Pancreas (tissue), 10 donors: Measurements from ENCODE around the gene DIAPH1. TPM values are rescaled to one million over a fixed set of nuclear protein-coding genes. Genes with fewer than 3 reads are reported as not detected.

ENCODE experiments used
- ATAC-seq, 4 donors: fragments of 200-7000 bp; cut with Tn5 transposase; one replicate each; pipeline versions ENCODE4 v1.8.0 to v1.9.1; 2020; ENCODE audit warnings: mild to moderate bottlenecking in 4 of 4, moderate library complexity in 4 of 4
- DNase-seq, 6 donors: peaks; one replicate each; pipeline ENCODE4 v3.0.0-alpha.2; 2020
- FAIRE-seq: peaks from 2 replicates; lab custom pipeline; 2012; peaks lifted over from hg19 to GRCh38; lab: Jason Lieb, UNC
- H3K27ac ChIP-seq, 4 donors: fragments of 200-600 bp; sonication (generic); 1 replicate in 3 of 4; 2 replicates in 1 of 4; pipeline versions ENCODE4 v1.5.0 to v1.8.0; 2020
- H3K27me3 ChIP-seq, 4 donors: fragments of 200-600 bp; one replicate each; pipeline ENCODE4 v1.8.0; 2021
- H3K36me3 ChIP-seq, 3 donors: fragments of 200-600 bp; sonication (generic) in 1 of 3; one replicate each; pipeline versions ENCODE4 v1.5.0 to v1.8.0; 2020 to 2021
- H3K4me1 ChIP-seq, 3 donors: fragments of 200-600 bp; one replicate each; pipeline ENCODE4 v1.8.0; 2021
- H3K4me3 ChIP-seq, 4 donors: fragments of 200-600 bp; sonication (generic) in 2 of 4; one replicate each; pipeline versions ENCODE4 v1.5.0 to v1.8.0; 2020 to 2021
- H3K9me3 ChIP-seq, 4 donors: fragments of 200-600 bp; one replicate each; pipeline ENCODE4 v1.8.0; 2021
- WGBS, 2 donors: extraction: QIAGEN DNeasy Blood & Tissue Kit; methylation state at CpG; one replicate each; pipeline ENCODE4 v1.1.7; 2013; 5-methylcytosine and 5-hydroxymethylcytosine counted together
- intact Hi-C, 3 donors: fragments of 100-400 bp; cut with DNase I; formaldehyde crosslinking; loops; one replicate each; pipeline versions ENCODE4 v1.11.1 to v1.14.2; 2022
- polyA plus RNA-seq, 2 donors: library from polyadenylated mRNA; stranded (reverse); fragments of 200-250 nt; gene quantifications; one replicate each; pipeline ENCODE4 v1.2.3, GENCODE V29; 2013
- total RNA-seq, 6 donors: library from RNA; stranded (reverse); fragmentation: NEBNext Ultra II Directional in 4 of 6; extraction: Animal tissue kit (Norgen Biotek cat#: 25700) in 4 of 6; gene quantifications; one replicate each; pipeline versions ENCODE4 v1.2.1 to v1.2.4, GENCODE V29; 2021 to 2023
- TF ChIP-seq, protein P1 (sequence below), 4 donors: fragments of 200-600 bp; sonication (generic) in 3 of 4; IDR thresholded peaks; one replicate each; pipeline versions ENCODE4 v1.5.0 to v1.8.0; 2021; ENCODE audit warnings: antibody characterized with exemption in 4 of 4
- donor health status: healthy with polysubstance abuse.
- donor health status: DM: no; HTN: no; CAD: no; lungs with moderate emphysema.
- donor health status: DM: no; HTN: no; CAD: no.
- donor health status: control.
- donor health status: control.
- donor health status: Bipolar disorder and iron deficiency.
- donor health status: DM: yes; HTN: yes; CAD: no.
- donor health status: DM: no; HTN: no; CAD: no.
- donor health status: DM: no; HTN: no; CAD: no.
- donor health status: DM: yes; HTN: yes; CAD: no.

Gene DIAPH1
- total and polyA plus RNA-seq, 8 donors, result 28.9 to 72.7 (median 56.5) TPM

DNA sequence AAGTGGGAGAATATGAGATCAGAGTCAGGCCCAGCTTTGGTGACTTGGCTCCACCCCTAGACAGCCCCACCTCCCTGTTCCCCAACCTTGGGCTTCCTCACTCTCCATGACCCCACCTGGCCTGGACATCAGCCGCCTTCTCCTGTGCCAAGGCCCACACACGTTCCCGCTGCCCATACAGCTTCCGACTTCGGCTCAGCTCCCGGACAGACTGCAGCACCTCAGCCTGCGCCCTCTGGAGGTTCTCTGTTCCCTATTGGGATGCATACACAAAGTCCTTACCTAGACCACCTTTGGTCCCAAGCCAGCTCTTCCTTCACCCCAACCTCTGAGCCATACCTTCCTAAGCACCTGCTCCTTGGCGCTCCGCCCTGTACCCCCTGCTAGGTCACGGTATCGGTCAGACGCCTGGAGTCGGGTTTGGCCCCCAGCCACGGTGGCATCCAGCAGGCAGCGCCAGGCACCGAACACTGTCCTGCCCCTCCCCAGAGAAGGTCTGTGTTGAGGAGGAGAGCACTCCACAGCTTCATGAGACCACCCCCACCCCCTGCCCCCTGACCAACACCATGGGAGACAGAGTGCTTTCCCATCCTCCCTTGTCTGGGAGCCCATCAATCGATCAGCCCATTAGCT, 30.4 kb upstream of the DIAPH1 start:
- Histone ChIP-seq H3K4me1 (no peaks in the 10 kb centered on the region), H3K27ac (no peak overlapping the region), H3K4me3 (no peak overlapping the region), H3K36me3 (no peaks in the 10 kb centered on the region), H3K9me3 (no peaks in the 10 kb centered on the region), H3K27me3 (no peaks in the 10 kb centered on the region)
- FAIRE-seq (no peak), ATAC-seq (no peak), DNase-seq (peak in 2 of 6 donors; percentile 61 to 84)
- 90 to 91% methylated on average over 17 of the region's 17 CpGs for WGBS, 2 donors
- intact Hi-C loops, result no loop called here
- TF ChIP-seq, protein P1, sequence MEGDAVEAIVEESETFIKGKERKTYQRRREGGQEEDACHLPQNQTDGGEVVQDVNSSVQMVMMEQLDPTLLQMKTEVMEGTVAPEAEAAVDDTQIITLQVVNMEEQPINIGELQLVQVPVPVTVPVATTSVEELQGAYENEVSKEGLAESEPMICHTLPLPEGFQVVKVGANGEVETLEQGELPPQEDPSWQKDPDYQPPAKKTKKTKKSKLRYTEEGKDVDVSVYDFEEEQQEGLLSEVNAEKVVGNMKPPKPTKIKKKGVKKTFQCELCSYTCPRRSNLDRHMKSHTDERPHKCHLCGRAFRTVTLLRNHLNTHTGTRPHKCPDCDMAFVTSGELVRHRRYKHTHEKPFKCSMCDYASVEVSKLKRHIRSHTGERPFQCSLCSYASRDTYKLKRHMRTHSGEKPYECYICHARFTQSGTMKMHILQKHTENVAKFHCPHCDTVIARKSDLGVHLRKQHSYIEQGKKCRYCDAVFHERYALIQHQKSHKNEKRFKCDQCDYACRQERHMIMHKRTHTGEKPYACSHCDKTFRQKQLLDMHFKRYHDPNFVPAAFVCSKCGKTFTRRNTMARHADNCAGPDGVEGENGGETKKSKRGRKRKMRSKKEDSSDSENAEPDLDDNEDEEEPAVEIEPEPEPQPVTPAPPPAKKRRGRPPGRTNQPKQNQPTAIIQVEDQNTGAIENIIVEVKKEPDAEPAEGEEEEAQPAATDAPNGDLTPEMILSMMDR (IDR thresholded peaks at IDR 0.05), result no peak

DNA sequence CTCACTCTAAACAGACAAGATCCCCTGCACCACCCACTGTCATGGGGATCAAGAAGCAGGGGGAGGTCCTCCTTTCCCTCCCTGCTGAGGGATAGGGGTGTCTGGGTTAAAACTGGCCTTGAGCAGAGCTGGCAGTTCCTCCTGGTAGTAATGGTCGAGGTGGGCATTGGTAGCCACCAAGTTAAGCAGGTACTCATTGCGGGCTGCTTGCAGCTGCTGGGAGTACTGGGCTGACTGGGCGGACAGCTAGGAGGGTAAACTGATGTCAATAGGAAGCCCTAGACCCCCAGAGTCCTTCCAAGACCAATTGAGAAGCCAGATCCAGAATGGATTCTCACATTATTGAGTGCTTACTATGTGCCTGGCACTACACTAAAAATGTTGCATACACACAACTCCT, 29.1 kb upstream of the DIAPH1 start:
- intact Hi-C loops, result no loop called here
- DNase-seq (no peak), FAIRE-seq (no peak), ATAC-seq (no peak)
- no peaks in the 10 kb centered on the region for H3K4me1 ChIP-seq
- 77 to 84% methylated on average over 3 of the region's 3 CpGs for WGBS, 2 donors
- no peaks in the 10 kb centered on the region for H3K36me3 ChIP-seq
- no peaks in the 10 kb centered on the region for H3K9me3 ChIP-seq
- no peaks in the 10 kb centered on the region for H3K27me3 ChIP-seq
- no peak overlapping the region for H3K4me3 ChIP-seq
- H3K27ac ChIP-seq, result no peak overlapping the region
- TF ChIP-seq, protein P1 (IDR thresholded peaks at IDR 0.05), result no peak

DNA sequence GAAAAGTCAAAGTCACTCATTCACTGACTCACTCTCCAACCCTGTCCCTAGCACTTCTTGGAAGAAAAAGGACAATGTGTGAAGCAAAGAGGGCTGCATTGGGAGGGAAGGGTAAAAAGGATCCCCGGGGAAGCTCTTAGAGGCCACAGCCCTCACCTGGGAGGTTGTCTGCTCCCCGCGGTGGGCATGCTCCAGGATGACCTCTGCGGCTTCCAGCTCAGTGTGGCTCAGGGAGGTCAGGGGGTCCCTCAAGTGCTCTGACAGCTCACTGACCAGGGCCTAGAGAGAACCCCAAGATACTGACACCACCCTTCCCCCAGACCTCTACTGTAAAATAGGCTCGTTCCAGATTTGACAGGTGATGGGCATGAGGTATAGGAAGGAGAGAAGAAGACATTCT, 28.4 kb upstream of the DIAPH1 start:
- Histone ChIP-seq H3K9me3 (no peaks in the 10 kb centered on the region), H3K27me3 (no peaks in the 10 kb centered on the region), H3K4me3 (no peak overlapping the region), H3K4me1 (no peaks in the 10 kb centered on the region), H3K27ac (no peak overlapping the region), H3K36me3 (no peaks in the 10 kb centered on the region)
- TF ChIP-seq, protein P1 (IDR thresholded peaks at IDR 0.05), result no peak
- FAIRE-seq (no peak), ATAC-seq (no peak), DNase-seq (no peak)
- WGBS, 2 donors, result 84 to 88% methylated on average over 5 of the region's 5 CpGs
- intact Hi-C loops, result no loop called here

DNA sequence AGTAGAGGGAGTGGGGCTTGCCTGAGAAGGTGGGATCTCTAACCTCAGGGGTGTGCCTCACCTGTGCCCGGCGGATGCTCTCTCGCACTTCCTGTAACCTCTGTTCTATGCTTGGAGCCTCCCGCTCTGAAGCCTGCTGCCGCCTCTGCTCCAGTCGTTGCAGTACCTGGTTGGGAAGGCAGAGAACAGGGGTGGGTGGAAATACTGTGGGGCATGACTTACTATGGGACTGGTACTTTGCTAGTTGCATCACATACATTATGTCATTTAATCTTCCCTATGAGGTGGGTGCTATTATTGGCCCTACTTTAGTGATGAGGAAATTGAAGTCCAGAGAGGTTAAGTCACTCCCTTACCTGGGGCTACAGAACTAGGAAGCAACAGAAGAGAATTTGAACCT, 27.2 kb upstream of the DIAPH1 start:
- no peaks in the 10 kb centered on the region for H3K36me3 ChIP-seq
- H3K4me1 ChIP-seq, result no peaks in the 10 kb centered on the region
- H3K9me3 ChIP-seq, result no peaks in the 10 kb centered on the region
- no peak overlapping the region for H3K27ac ChIP-seq
- DNase-seq, result no peak
- no peak overlapping the region for H3K4me3 ChIP-seq
- FAIRE-seq, result no peak
- TF ChIP-seq, protein P1 (IDR thresholded peaks at IDR 0.05), result no peak
- WGBS, 2 donors, result 88 to 89% methylated on average over 6 of the region's 6 CpGs
- ATAC-seq, result no peak
- intact Hi-C loops, result no loop called here
- H3K27me3 ChIP-seq, result no peaks in the 10 kb centered on the region

DNA sequence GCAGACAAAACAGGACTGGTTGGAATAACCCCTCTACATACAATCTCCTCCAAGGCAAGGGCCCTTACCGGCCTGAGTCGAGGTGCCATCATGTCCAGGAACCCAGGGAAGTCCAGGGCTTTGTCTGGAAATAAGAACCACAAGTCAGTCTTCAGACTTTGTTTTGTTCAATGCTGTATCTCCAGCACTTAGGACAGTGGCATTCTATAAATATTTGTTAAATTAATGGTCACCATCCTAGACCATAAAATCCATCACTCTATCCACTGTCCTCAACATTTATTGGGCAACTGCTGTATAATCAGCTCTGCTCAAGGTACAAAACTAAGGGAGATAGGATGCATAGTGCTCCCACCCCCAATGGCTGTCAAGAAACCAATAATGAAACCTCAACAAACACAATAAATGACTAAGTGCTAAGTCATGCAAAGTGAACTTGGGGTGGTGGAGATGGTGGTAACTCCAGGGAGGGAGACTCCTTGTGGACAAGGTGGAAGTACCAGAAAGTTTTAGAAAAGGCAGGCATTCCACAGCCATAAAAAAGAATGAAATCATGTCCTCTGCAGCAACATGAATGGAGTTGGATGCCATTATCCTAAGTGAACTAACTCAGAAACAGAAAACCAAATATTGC, 23.0 kb upstream of the DIAPH1 start:
- H3K4me3 ChIP-seq, result no peak overlapping the region
- H3K9me3 ChIP-seq, result no peaks in the 10 kb centered on the region
- no peaks in the 10 kb centered on the region for H3K36me3 ChIP-seq
- WGBS, 2 donors, result 77 to 87% methylated on average over 2 of the region's 2 CpGs
- intact Hi-C loops, result no loop called here
- no peaks in the 10 kb centered on the region for H3K27me3 ChIP-seq
- FAIRE-seq, result no peak
- TF ChIP-seq, protein P1 (IDR thresholded peaks at IDR 0.05), result no peak
- ATAC-seq, result no peak
- H3K27ac ChIP-seq, result no peak overlapping the region
- H3K4me1 ChIP-seq, result no peaks in the 10 kb centered on the region
- DNase-seq, result no peak
